Stomach (tissue), 4 donors: Measurements from ENCODE around the gene TLL2.

ENCODE experiments used
- EP300 ChIP-seq: sonication (generic); formaldehyde crosslinking; IDR thresholded peaks from one replicate; pipeline ENCODE4 v1.6.1; 2017; ENCODE audit warnings: antibody characterized with exemption
- POLR2AphosphoS5 ChIP-seq, 3 donors: sonication (generic); formaldehyde crosslinking; IDR thresholded peaks; one replicate each; pipeline ENCODE4 v1.6.1; 2016; ENCODE audit warnings: antibody characterized with exemption in 3 of 3
- TF ChIP-seq, protein P1 (sequence below), 7 experiments: fragments of 450-650 bp in 4 of 7; fragments of 200-600 bp in 3 of 7; sonication (generic) in 3 of 7; IDR thresholded peaks; one replicate each; pipeline ENCODE4 v1.5.1; 2016 to 2019; ENCODE audit warnings: antibody characterized with exemption in 7 of 7, control low read depth in 2 of 7, mild to moderate bottlenecking in 1 of 7

GRCh38 chr10:96387601-96388000 is 126.1 kb downstream of the TLL2 start:
- TF ChIP-seq, protein P1, sequence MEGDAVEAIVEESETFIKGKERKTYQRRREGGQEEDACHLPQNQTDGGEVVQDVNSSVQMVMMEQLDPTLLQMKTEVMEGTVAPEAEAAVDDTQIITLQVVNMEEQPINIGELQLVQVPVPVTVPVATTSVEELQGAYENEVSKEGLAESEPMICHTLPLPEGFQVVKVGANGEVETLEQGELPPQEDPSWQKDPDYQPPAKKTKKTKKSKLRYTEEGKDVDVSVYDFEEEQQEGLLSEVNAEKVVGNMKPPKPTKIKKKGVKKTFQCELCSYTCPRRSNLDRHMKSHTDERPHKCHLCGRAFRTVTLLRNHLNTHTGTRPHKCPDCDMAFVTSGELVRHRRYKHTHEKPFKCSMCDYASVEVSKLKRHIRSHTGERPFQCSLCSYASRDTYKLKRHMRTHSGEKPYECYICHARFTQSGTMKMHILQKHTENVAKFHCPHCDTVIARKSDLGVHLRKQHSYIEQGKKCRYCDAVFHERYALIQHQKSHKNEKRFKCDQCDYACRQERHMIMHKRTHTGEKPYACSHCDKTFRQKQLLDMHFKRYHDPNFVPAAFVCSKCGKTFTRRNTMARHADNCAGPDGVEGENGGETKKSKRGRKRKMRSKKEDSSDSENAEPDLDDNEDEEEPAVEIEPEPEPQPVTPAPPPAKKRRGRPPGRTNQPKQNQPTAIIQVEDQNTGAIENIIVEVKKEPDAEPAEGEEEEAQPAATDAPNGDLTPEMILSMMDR (IDR thresholded peaks at IDR 0.05): no peak
- TF ChIP-seq EP300 (no peak), POLR2AphosphoS5 (IDR thresholded peaks at IDR 0.05) (no peak)
